ENCODE results near the gene SEC16A. TPM values are rescaled to one million over a fixed set of nuclear protein-coding genes. Genes with fewer than 3 reads are reported as not detected.

The SEC16A gene
- total RNA-seq, 2 donors from 2014 or later: 35.3 to 75.8 TPM

DNA sequence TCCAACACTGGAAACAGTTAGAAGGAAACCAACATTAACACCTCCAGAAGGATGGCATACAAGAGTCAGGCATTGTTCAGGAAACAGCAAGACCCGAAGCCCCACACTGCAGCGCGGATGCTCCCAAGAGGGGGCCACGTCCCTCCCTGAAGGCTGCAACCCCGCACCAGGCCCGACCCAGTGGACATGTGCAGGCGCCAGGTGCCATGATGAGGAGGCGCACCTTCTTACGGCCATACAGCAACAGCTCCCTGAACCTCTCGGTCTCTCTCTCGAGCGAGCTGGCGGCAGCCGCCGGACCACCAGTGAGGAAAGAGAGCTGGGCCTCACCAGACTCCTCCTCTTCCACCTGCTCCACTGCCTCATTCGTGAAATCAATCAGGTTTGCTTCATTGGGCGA, 20.2 kb downstream of the SEC16A start:
- intact Hi-C loops (cut with DNase I): no loop called here
- no peak for TF ChIP-seq POLR2A (IDR thresholded peaks at IDR 0.05)
- Histone ChIP-seq H3K4me1 (no peaks in the 10 kb centered on the region), H3K4me3 (no peak overlapping the region), H3K36me3 (replicated peaks in 1 of 2; ENCODE audit: insufficient read depth in 1 of 2, low read depth in 2 of 2) (peaks cover 27 to 61% of the 10 kb centered on the region in 2 donors), H3K27ac (no peak overlapping the region), H3K27me3 (no peaks in the 10 kb centered on the region), H3K9me3 (no peaks in the 10 kb centered on the region)
- WGBS, 2 donors: 80 to 87% methylated on average over 2 to 17 of the region's 17 CpGs
- ATAC-seq: no peak
- DNase-seq: no peak

DNA sequence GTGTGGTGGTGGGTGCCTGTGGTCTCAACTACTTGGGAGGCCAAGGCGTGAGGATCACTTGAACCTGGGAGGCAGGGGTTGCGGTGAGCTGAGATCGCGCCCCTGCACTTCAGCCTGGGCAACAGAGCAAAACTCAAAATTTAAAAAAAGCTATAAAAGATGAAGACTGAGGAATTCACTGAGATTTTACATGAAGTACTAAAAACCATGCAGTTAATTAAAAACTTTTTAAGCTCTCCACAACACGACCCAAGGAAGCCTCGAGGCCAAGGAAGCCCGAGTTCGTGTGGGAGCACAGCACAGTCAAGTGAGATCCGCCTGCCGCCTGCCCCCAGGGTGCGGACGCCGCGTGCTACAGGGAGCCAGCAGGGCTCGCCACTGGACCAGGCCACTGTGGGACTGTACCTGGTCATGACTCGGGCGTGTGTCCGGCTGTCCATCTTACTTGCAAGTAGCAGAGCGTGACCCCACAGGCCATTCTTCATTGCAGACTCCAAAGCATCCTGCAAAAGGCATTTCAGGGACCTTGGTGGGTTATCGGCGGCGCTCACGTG, 22.0 kb downstream of the SEC16A start:
- ATAC-seq (no peak), DNase-seq (no peak)
- 95 to 96% methylated on average over 23 of the region's 23 CpGs for WGBS, 2 donors
- no peak overlapping the region for H3K4me3 ChIP-seq
- intact Hi-C loops (cut with DNase I): no loop called here
- H3K36me3 ChIP-seq (replicated peaks in 1 of 2; ENCODE audit: insufficient read depth in 1 of 2, low read depth in 2 of 2): peaks cover 20 to 68% of the 10 kb centered on the region in 2 donors
- TF ChIP-seq, protein P1, sequence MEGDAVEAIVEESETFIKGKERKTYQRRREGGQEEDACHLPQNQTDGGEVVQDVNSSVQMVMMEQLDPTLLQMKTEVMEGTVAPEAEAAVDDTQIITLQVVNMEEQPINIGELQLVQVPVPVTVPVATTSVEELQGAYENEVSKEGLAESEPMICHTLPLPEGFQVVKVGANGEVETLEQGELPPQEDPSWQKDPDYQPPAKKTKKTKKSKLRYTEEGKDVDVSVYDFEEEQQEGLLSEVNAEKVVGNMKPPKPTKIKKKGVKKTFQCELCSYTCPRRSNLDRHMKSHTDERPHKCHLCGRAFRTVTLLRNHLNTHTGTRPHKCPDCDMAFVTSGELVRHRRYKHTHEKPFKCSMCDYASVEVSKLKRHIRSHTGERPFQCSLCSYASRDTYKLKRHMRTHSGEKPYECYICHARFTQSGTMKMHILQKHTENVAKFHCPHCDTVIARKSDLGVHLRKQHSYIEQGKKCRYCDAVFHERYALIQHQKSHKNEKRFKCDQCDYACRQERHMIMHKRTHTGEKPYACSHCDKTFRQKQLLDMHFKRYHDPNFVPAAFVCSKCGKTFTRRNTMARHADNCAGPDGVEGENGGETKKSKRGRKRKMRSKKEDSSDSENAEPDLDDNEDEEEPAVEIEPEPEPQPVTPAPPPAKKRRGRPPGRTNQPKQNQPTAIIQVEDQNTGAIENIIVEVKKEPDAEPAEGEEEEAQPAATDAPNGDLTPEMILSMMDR (IDR thresholded peaks at IDR 0.05): no peak
- no peak for TF ChIP-seq POLR2A (IDR thresholded peaks at IDR 0.05)
- no peaks in the 10 kb centered on the region for H3K27me3 ChIP-seq
- no peak overlapping the region for H3K27ac ChIP-seq
- H3K9me3 ChIP-seq: no peaks in the 10 kb centered on the region
- no peaks in the 10 kb centered on the region for H3K4me1 ChIP-seq

DNA sequence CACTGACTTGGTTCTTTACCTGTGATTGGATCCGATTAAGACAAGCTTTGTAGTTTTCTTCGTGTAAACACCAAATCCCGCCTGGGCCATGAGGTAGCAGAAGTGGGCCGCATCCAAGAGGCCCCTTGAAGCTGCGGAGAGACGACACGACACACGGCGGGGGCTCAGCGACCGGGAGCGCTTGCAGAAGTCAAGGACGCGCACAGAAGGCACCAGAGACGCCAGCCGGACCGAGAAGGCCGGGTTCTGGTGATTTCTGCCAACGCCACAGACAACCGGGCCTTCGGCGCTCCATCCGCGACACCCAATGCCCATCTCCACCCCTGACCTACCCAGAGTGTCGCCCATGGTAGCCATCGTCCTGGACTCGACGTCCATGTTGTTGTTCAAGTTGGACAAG, 23.4 kb downstream of the SEC16A start:
- no peak for ATAC-seq
- Histone ChIP-seq H3K27ac (no peak overlapping the region), H3K9me3 (no peaks in the 10 kb centered on the region), H3K4me1 (no peaks in the 10 kb centered on the region), H3K36me3 (replicated peaks in 1 of 2; ENCODE audit: insufficient read depth in 1 of 2, low read depth in 2 of 2) (peaks cover 14 to 69% of the 10 kb centered on the region in 2 donors), H3K27me3 (no peaks in the 10 kb centered on the region), H3K4me3 (no peak overlapping the region)
- intact Hi-C loops (cut with DNase I): no loop called here
- no peak for DNase-seq
- TF ChIP-seq, protein P1 (IDR thresholded peaks at IDR 0.05): no peak
- no peak for TF ChIP-seq POLR2A (IDR thresholded peaks at IDR 0.05)
- WGBS, 2 donors: 93 to 95% methylated on average over 28 of the region's 28 CpGs

DNA sequence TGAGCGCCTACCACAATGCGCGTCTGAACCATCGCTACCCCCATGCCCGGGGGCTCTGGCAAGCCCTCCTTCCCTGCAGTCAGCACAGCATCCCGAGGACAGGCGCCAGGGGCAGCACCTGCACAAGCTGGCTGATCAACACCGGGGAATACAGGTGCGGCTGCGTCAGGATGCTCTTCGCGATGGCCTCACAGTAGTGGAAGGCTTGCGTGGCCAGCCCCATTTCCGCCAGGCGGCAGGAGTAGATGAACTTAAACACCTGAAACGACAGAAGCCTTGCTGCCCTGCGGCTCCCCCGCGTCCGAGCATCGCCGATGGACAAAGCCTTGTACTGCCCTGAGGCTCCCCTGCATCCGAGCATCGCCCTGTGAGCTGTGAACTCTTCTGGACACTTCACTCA, 25.5 kb downstream of the SEC16A start:
- H3K27me3 ChIP-seq: no peaks in the 10 kb centered on the region
- intact Hi-C loops (cut with DNase I): no loop called here
- H3K27ac ChIP-seq: no peak overlapping the region
- no peaks in the 10 kb centered on the region for H3K4me1 ChIP-seq
- WGBS, 2 donors: 95 to 96% methylated on average over 12 to 24 of the region's 24 CpGs
- no peaks in the 10 kb centered on the region for H3K9me3 ChIP-seq
- peaks cover 5 to 62% of the 10 kb centered on the region in 2 donors for H3K36me3 ChIP-seq (replicated peaks in 1 of 2; ENCODE audit: insufficient read depth in 1 of 2, low read depth in 2 of 2)
- no peak for DNase-seq
- no peak for ATAC-seq
- TF ChIP-seq, protein P1 (IDR thresholded peaks at IDR 0.05): no peak
- no peak for TF ChIP-seq POLR2A (IDR thresholded peaks at IDR 0.05)
- no peak overlapping the region for H3K4me3 ChIP-seq

DNA sequence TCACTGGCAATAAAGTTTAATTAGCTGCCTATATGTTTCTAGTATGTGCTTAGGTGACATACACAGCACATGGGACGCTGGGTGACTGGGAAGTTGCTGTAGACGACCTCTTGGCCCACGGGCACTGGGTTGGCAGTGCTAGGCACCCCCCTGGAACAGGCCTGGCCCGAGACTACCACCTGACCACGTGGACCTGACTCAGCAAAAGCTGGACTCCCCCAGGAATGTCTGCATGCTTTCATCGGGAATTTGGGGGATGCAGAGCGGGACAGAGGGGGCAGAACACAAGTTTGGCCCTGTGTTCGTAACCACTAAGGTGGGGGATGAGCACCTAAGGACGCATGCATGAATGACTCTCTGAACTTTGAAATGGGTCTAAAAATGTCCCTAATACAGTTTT, 26.6 kb downstream of the SEC16A start:
- 86 to 89% methylated on average over 6 to 9 of the region's 9 CpGs for WGBS, 2 donors

More for the DNA sequence above, 26.6 kb downstream of the SEC16A start:
- Histone ChIP-seq H3K4me3 (no peak overlapping the region), H3K27ac (no peak overlapping the region), H3K9me3 (no peaks in the 10 kb centered on the region), H3K36me3 (replicated peaks in 1 of 2; ENCODE audit: insufficient read depth in 1 of 2, low read depth in 2 of 2) (peaks cover 5 to 64% of the 10 kb centered on the region in 2 donors), H3K4me1 (no peaks in the 10 kb centered on the region), H3K27me3 (no peaks in the 10 kb centered on the region)
- ATAC-seq: no peak
- TF ChIP-seq, protein P1 (IDR thresholded peaks at IDR 0.05): no peak
- no peak for TF ChIP-seq POLR2A (IDR thresholded peaks at IDR 0.05)
- no peak for DNase-seq
- intact Hi-C loops (cut with DNase I): no loop called here

Measured in body of pancreas (tissue), 4 donors.